ENCODE data around the gene ATP4A.

DNA sequence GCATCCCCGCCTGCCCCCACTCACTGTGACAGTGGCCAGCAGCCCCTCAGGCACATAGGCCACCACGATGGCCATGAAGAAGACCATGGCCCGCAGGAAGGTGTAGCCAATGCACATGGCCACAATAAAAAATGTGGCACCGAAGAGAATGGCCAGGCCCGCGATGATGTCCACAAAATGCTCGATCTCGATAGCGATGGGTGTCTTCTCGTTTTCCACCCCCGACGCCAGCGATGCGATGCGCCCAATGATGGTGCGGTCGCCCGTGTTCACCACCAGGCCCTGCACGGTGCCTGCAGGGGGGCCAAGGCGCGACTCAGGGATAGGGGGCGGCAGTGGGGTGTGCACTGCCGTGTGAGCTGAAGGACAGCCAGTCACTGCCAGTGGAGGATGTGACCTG is 3.7 kb downstream of the ATP4A start:
- TF ChIP-seq, protein P1, sequence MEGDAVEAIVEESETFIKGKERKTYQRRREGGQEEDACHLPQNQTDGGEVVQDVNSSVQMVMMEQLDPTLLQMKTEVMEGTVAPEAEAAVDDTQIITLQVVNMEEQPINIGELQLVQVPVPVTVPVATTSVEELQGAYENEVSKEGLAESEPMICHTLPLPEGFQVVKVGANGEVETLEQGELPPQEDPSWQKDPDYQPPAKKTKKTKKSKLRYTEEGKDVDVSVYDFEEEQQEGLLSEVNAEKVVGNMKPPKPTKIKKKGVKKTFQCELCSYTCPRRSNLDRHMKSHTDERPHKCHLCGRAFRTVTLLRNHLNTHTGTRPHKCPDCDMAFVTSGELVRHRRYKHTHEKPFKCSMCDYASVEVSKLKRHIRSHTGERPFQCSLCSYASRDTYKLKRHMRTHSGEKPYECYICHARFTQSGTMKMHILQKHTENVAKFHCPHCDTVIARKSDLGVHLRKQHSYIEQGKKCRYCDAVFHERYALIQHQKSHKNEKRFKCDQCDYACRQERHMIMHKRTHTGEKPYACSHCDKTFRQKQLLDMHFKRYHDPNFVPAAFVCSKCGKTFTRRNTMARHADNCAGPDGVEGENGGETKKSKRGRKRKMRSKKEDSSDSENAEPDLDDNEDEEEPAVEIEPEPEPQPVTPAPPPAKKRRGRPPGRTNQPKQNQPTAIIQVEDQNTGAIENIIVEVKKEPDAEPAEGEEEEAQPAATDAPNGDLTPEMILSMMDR (IDR thresholded peaks at IDR 0.05): no peak
- TF ChIP-seq POLR2A (IDR thresholded peaks at IDR 0.05): no peak
